KBM-7 (cell line): ENCODE measurements around the gene KCNN4.
A peak's percentile ranks its signal among the peaks of the same experiment; 100 is the strongest.

Source experiments
- DNase-seq: peaks from one replicate; pipeline ENCODE4 v3.0.0-alpha.2; 2015
- in situ Hi-C: fragments of 300-500 bp; cut with MboI; formaldehyde crosslinking; loops from 2 replicates; pipeline ENCODE4 v1.14.3; 2020; ENCODE audit warnings: low sequenced_read_pairs, low pct_unique_long_range_greater_than_20kb, mixed read lengths

The KCNN4 gene

GRCh38 chr19:43802216-43802951 is 21.6 kb upstream of the KCNN4 start, which contains the start of gene LYPD5:
LYPD5 (minus strand) TSS chr19:43802447; CDS start chr19:43802380, 67 bp downstream.
- in situ Hi-C loops, result no loop called here
- DNase-seq, result no peak

DNA sequence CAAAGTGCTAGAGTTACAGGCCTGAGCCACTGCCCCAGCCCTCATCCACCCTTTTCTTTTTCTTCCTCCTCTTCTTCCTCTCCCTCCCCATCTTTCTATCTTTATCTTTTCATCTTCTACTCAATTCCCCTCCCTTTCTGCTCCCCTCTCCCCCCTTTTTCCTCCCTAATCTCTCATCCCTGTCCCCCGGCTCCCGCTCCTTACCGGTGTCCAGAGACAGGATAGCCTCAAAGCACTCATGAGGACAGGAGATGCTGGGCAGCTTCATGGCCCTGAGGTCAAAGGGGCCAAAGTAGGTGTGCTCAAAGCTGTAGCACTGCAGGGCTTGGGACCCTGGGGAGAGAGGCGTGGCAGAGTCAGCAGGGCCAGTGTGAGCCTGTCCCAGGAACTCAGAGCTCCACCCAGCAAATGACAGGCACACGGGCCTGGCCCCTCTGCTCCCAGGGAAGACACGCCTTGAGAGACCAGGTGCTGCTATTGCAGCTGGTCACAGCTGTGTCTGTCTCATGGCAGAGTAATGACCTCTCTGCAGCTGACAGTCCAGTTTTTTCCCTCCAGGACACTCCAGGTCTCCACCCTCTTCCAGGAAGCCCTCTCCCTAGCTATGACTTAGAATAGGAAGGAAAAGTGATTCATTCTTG is 18.8 kb upstream of the KCNN4 start:
- in situ Hi-C loops, result no loop called here
- no peak for DNase-seq

DNA sequence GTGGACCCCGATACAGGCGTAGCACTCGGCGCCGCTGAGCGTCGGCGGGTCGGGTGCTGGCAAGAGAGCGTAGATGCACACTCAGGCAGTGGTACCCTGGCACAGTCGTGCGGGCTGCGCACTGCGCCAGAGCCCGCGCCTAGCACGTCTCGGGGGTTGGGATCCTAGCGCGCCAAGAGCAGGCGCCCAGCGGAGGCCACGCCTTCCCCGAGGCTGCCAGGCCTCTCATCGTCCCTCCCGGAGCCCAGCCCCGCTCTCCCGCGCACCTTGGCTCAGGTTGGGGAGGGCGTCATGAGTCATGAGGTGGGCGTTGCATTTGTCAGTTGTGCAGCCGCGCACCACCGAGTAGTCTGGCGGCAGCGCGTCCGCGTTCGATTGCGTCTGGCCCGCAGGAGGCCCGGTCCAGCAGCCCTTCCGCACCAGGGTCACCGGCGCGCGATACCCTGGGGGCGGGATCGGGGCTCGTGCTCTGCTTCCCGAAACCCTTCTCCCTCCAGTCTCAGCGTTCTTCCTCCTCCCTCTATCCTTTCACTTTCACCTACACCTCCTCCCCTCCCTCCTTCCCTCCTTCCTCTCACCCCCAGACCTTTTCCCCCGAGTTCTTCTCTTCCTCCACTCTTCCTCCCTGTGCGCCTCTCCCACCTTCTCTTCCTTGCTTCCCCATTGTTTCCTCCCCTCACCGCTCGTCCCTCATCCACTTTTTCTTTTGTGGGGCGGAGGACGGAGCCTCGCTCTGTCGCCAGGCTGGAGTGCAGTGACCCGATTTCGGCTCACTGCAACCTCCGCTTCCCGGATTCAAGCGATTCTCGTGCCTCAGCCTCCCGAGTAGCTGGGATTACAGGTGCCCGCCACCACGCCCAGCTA is 18.0 kb upstream of the KCNN4 start:
- in situ Hi-C loops, result no loop called here
- DNase-seq, result no peak

- DNase-seq, result no peak
- in situ Hi-C loops, result no loop called here
Observed at GRCh38 chr19:43798026-43798545, 17.3 kb upstream of the KCNN4 start.

DNA sequence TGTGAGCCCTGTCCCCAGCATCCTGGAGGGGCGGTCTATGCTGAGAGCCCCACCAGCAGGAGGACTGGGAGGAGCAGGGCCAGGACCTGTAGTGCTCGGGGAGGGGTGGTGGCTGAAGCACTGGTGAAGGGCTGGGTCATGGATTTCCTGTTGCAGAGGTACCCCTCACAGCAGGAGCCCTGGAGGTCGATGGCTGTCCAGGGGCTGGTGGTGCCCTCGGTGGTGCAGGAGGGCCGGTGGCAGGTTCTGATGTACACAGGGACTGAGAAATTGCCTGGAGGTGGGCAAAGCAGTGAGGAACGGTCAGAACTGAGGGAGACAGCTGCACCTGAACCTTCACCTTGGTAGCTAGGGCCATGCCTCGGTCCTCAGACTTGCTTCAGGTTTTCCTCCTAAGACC is 16.8 kb upstream of the KCNN4 start:
- in situ Hi-C loops, result no loop called here
- DNase-seq, result no peak

- in situ Hi-C loops, result no loop called here
- DNase-seq, result no peak
Observed at GRCh38 chr19:43797118-43797517, 16.3 kb upstream of the KCNN4 start.

- DNase-seq, result peak; percentile 15
- in situ Hi-C loops, result no loop called here
Observed at GRCh38 chr19:43790587-43790986, 9.8 kb upstream of the KCNN4 start.

GRCh38 chr19:43789029-43789428 is 8.3 kb upstream of the KCNN4 start:
- in situ Hi-C loops, result no loop called here
- DNase-seq, result peak; percentile 71

DNA sequence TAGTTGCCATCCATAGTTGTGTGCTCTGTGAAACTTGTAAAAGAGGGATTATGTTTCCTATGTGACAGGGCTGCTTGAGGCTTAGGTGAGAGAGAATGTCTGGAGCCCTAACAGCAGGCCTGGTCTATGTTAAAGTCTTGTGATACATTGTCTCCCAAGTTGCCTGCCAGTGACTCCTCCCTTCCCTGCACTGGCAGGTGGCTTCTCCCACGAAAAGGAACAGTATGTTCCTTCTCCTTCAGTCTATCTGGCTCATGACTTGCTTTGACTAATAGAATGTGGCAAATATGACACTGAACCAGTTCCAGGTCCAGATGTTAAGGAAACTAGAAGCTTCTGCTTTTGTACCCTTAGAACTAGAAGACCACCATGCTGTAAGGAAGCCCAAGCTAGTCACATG is 5.9 kb upstream of the KCNN4 start:
- in situ Hi-C loops, result no loop called here
- DNase-seq, result no peak

DNA sequence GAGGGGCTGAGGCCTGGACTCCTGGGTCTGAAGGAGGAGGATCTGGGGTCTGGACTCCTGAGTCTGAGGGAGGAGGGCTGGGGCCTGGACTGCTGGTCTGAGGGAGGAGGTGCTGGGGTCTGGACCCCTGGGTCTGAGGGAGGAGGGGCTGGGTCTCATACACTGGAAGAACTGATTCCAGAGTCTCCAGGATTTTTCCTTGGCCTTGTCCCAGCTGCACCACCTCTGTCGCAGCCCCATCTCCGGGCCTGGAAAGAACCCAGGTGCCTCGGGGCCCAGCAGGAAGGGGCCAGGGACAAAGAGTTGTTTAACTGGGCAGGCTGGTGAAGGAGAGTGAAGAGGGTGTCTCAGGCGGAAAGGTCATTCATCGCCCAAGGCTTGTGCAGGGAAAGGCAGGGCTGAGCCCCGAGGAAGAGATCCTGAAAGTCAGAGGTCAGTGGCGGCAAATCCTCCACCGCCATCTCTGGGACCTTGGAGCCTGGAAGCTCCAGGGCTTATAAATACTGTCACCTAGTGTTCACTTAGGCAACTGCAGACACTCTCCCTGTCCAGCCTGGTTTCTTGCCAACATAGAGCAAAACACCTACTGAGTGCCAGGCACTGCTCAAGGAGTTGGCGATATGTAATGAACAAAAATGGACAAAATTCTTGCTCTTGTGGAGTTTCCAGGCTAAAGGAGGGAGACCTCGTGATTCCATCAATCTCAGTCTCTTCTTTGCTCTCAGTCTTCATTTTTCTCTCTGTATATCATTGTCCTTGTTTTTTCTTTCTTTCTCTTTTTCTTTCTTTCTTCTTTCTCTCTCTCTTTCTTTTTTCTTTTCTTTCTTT is 4.4 kb upstream of the KCNN4 start:
- peak; percentile 82 for DNase-seq

GRCh38 chr19:43784241-43784980 is 3.6 kb upstream of the KCNN4 start:
- no peak for DNase-seq
- in situ Hi-C loops, result no loop called here

More for the DNA sequence above, 4.4 kb upstream of the KCNN4 start:
- in situ Hi-C loops, result no loop called here

DNA sequence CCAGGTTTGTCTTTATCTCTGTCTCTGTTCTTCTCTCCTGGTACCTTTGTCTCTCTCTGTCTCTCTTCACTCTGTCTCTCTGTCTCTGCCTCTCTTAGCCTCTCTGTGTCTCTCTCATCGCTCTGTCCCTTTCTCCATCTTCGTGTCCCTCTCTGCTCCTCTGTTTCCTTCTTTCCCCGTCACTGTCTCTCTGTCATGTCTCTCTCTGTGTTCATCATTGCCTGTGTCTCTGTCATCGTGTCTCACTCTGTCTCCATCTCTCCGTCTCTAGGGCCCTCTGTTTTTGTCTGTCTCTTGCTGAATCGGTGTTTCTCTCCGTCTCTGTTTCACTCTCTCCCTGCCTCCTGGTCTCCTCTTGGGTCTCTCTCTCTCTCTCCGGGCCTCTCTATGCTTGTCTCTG is 2.9 kb upstream of the KCNN4 start:
- in situ Hi-C loops, result no loop called here
- no peak for DNase-seq

- peak; percentile 51 for DNase-seq
- in situ Hi-C loops, result no loop called here
Observed at GRCh38 chr19:43782689-43783231, 2.0 kb upstream of the KCNN4 start.

- DNase-seq, result peak; percentile 26
- in situ Hi-C loops, result no loop called here
Observed at GRCh38 chr19:43782311-43782660, 1.5 kb upstream of the KCNN4 start.

DNA sequence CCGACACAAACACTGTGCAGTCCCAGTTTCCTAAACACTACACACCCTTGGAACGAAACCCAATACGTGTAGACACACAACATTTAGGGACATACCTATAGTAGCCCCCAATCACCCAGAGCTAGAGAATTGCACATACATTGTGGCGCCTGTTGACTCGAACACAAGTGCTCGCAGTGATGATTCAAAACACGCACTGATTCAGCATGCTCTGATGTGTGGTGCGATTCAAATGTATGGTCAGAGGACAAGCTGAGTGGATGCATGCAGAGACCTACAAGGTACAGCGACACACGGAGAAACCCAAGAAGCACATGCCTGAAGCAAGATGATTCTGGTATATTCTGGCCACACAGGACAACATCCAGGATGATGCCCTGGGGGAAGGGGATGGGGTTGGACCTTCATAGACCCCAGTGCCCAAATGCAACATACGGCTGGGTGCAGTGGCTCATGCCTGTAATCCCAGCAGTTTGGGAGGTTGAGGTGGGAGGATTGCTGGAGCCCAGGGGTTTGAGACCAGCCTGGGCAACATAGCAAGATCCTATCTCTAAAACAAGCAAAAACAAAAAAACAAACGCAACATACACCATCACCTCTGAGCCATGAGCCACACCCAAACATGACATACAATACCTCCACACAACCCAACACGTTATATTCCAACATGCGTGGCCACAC is 997 bp upstream of the KCNN4 start:
- in situ Hi-C loops, result no loop called here
- DNase-seq, result no peak

- in situ Hi-C loops, result no loop called here
- DNase-seq, result peak; percentile 76
Observed at GRCh38 chr19:43779820-43780219, 953 bp downstream of the KCNN4 start.

- in situ Hi-C loops, result no loop called here
- peak; percentile 42 for DNase-seq
Observed at GRCh38 chr19:43779147-43779819, 1.5 kb downstream of the KCNN4 start.
